Renal pelvis (tissue), 4 donors: ENCODE data around the gene CDHR4. TPM values are rescaled to one million over a fixed set of nuclear protein-coding genes. Genes with fewer than 3 reads are reported as not detected.
A peak's percentile ranks its signal among the peaks of the same experiment; 100 is the strongest.
"Not testable (repeated sequence)": the region's sequence is repeated elsewhere in the genome, so short reads cannot be mapped to it uniquely, and the experiment has no call there.

Experiments used
- DNase-seq: peaks from one replicate; pipeline ENCODE4 v3.0.0-alpha.2; 2013
- polyA plus RNA-seq, 3 donors: library from polyadenylated mRNA; unstranded; fragments of 120-200 nt; gene quantifications; one replicate each; pipeline ENCODE4 v1.2.1, GENCODE V29; 2013; ENCODE audit not compliant: insufficient read length in 3 of 3

The CDHR4 gene
- polyA plus RNA-seq, 3 donors, result not detected

- peak; percentile 71 for DNase-seq
Measured at GRCh38 chr3:49803465-49804140, 3.9 kb upstream of the CDHR4 start.

GRCh38 chr3:49802719-49803464 is 3.2 kb upstream of the CDHR4 start, which contains the start of gene INKA1:
TSS of gene INKA1 (plus strand) at chr3:49803261. CDS start at chr3:49803393, 132 bp downstream.
- DNase-seq, result peak; percentile 86

- DNase-seq, result no peak
Measured at GRCh38 chr3:49801160-49801559, 1.5 kb upstream of the CDHR4 start.

GRCh38 chr3:49799105-49799504 is 568 bp downstream of the CDHR4 start:
- DNase-seq, result no peak

GRCh38 chr3:49794926-49795905 is 4.5 kb downstream of the CDHR4 start:
- no peak for DNase-seq

GRCh38 chr3:49794431-49794830 is 5.2 kb downstream of the CDHR4 start:
- DNase-seq, result no peak

- no peak for DNase-seq
Measured at GRCh38 chr3:49793486-49794085, 6.1 kb downstream of the CDHR4 start.

- no peak for DNase-seq
Measured at GRCh38 chr3:49792371-49793150, 7.1 kb downstream of the CDHR4 start.

GRCh38 chr3:49791571-49791970 is 8.1 kb downstream of the CDHR4 start:
- no peak for DNase-seq

GRCh38 chr3:49790626-49791411 is 8.9 kb downstream of the CDHR4 start:
- no peak for DNase-seq

GRCh38 chr3:49788056-49788455 is 11.6 kb downstream of the CDHR4 start:
- no peak for DNase-seq

GRCh38 chr3:49787536-49787935 is 12.1 kb downstream of the CDHR4 start:
- no peak for DNase-seq

GRCh38 chr3:49787182-49787464 is 12.6 kb downstream of the CDHR4 start:
- DNase-seq, result no peak

- DNase-seq, result peak; percentile 100
Measured at GRCh38 chr3:49786357-49787181, 13.1 kb downstream of the CDHR4 start, which contains the start of gene IP6K1. TSS of gene IP6K1 (minus strand) at chr3:49786542. CDS start at chr3:49748040, 38,502 bp downstream.

GRCh38 chr3:49785565-49786356 is 13.9 kb downstream of the CDHR4 start:
- peak; percentile 30 for DNase-seq

GRCh38 chr3:49782277-49782676 is 17.4 kb downstream of the CDHR4 start:
- DNase-seq, result not testable (repeated sequence)

GRCh38 chr3:49781415-49782199 is 18.1 kb downstream of the CDHR4 start:
- DNase-seq, result no peak

GRCh38 chr3:49780975-49781365 is 18.7 kb downstream of the CDHR4 start:
- not testable (repeated sequence) for DNase-seq
